GM12892 (cell line): ENCODE results near the gene PPP2R3B.

Experiments used
- DNase-seq: peaks from one replicate; pipeline ENCODE4 v3.0.0; 2011; ENCODE audit not compliant: insufficient read length
- FAIRE-seq: peaks from 2 replicates; lab custom pipeline; 2011; peaks lifted over from hg19 to GRCh38; lab: Jason Lieb, UNC
- POLR2A ChIP-seq: IDR thresholded peaks from 2 replicates; pipeline ENCODE4 v1.6.1; 2011; ENCODE audit warnings: low read depth, low read length, control low read depth
- POLR2AphosphoS5 ChIP-seq: IDR thresholded peaks from 2 replicates; pipeline ENCODE4 v1.6.1; 2011; ENCODE audit warnings: low read depth, low read length, control low read depth
- TAF1 ChIP-seq: IDR thresholded peaks from 2 replicates; pipeline ENCODE4 v1.6.1; 2011; ENCODE audit warnings: low read depth, mild to moderate bottlenecking, control low read depth, low read length, borderline replicate concordance

Gene PPP2R3B

DNA sequence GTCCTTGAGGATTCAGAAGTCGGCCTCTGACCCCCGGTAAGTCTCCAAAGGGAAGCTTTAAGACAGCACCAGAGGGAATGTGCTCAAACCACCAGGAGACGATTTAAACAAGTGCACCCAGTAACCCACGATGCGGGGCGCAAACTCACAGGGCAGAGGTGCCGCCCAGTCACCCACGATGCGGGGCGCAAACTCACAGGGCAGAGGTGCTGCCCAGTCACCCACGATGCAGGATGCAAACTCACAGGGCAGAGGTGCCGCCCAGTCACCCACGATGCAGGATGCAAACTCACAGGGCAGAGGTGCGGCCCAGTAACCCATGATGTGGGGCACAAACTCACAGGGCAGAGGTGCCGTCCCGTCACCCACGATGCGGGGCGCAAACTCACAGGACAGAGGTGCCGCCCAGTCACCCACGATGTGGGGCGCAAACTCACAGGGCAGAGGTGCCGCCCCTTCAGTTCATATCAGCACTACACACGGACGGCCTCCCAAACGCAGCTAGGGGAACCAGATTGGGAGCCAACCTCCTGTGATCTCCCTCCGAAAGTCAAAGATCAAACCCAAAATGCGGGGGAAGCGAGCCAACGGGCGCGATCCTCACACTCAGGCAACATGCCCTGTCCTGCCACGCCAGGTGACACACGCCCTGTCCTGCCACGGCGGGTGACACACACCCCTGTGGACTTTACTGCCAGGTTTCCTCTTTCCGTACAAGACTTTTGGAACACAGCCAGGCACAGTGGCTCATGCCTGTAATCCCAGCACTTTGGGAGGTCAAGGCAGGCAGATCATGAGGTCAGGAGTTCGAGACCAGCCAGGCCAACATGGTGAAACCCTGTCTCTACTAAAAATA lies 11.3 kb downstream of the PPP2R3B start:
- no peak for DNase-seq
- FAIRE-seq = no peak
- TF ChIP-seq TAF1 = no peak
- no peak for TF ChIP-seq POLR2AphosphoS5
- TF ChIP-seq POLR2A = no peak

DNA sequence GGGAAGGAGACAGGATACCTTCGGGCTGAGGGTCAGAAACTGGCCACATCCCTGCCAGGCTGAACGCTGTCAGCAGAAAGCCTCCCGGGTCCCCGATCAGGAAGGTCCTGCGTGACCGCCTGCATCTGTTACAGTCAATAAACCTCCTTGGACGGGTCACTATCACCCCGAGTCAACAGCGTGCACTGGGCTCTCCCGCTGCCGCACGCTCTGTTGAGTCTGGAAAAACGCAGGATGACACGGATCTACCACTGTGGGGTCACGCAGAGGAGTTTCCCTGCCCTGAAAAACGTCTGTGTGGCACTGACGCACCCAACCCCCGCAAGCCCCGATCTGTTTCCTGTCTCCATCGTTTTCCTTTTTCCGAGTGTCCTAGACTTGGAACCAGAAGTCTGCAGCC lies 12.1 kb downstream of the PPP2R3B start:
- no peak for DNase-seq
- FAIRE-seq = no peak
- TF ChIP-seq POLR2A (no peak), TAF1 (no peak), POLR2AphosphoS5 (no peak)

DNA sequence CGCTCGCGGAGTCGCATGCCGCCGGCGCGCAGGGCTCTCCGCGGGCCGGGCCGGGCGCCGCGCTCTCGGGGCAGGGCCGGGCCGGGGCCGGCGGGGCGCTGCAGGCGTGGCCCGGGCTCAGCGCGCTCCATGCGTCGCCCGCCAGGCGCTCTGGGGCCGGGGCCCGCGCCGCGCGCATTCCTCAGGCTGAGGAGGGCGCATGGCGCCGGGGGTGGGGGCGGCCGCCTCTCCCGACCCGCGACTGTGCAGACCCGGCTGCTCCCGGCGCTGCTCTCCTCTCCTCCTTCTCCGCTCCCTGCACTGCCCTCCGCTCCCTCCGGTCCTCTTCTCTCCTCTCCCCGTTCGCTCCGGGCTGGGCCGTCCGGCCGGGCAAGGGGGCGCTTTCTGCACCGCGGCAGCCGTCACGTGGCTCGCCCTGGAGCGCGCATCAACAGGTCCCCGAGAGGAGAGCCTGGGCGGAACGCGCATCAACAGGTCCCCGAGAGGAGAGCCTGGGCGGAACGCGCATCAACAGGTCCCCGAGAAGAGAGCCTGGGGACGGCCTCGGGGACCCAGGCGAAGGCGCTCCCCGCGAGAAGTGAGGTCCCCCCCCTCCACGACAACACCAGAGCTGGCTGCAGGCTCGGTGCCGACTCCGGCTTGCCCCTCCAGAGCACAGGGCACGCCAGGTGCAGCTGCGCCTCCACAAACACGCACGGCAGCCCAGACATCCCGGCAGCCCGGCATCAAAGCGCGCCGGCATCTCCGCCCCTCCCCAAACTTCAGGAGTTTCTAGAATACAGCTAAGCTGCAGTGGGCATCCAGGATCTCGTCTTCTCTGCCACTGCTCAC lies 12.9 kb downstream of the PPP2R3B start:
- DNase-seq (no peak), FAIRE-seq (no peak)
- no peak for TF ChIP-seq TAF1

DNA sequence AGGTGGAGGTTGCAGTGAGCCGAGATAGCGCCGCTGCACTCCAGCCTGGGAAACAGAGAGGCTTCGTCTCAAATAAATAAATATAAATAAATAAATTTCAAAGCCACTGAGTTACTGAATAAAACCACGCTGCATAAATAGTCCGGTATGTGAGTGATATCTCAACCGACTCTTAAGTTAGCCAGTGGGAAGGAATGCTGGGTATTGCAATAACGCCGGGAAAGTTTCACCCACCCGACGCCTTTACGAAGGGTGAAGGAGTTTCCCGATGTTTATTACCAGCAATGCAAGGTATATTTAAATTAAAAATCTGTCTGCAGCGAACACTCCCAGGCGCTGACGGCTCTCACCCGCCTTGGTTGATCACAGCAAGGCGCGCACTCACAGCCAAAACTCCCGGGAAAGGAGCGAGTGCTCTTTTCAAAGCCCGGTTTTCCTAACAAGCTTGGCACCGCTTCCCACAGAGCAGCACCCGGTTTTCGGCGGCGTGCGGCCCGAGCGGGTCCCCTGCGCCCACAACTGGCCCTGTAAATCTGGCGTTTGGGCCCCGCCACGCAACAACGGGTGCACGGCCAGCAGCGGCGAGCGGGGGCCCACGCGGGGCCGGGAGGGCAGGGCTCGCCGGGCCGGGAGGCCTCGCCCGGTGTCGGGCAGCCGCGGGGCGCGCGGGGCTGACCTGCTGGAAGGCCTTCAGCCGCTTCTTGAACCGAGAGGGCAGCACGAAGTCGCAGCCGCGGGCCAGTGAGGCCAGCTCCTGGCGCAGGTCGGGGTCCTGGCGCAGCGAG lies 13.7 kb downstream of the PPP2R3B start:
- DNase-seq (no peak), FAIRE-seq (no peak)
- no peak for TF ChIP-seq POLR2A
- no peak for TF ChIP-seq POLR2AphosphoS5
- no peak for TF ChIP-seq TAF1

DNA sequence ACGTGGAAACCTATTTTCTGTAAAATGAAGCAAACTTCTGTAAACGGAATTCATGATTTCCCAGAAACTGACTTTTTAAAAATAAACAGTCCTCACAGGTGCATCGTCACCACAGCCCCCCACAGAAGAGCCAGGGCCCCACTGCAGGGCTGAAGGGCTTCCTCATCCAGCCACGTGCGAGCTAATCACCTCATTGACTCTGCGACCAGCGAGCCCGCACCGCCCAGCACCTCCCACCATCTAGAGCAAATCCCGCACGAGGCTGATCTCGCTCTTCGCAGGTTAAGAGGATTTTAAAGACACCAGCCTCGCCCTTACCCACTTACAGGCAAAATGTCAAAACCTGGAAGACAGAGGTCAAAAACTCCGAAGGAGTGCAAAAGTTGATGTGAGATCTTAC lies 14.8 kb downstream of the PPP2R3B start:
- TF ChIP-seq POLR2AphosphoS5 (no peak), POLR2A (no peak), TAF1 (no peak)
- DNase-seq (no peak), FAIRE-seq (no peak)

DNA sequence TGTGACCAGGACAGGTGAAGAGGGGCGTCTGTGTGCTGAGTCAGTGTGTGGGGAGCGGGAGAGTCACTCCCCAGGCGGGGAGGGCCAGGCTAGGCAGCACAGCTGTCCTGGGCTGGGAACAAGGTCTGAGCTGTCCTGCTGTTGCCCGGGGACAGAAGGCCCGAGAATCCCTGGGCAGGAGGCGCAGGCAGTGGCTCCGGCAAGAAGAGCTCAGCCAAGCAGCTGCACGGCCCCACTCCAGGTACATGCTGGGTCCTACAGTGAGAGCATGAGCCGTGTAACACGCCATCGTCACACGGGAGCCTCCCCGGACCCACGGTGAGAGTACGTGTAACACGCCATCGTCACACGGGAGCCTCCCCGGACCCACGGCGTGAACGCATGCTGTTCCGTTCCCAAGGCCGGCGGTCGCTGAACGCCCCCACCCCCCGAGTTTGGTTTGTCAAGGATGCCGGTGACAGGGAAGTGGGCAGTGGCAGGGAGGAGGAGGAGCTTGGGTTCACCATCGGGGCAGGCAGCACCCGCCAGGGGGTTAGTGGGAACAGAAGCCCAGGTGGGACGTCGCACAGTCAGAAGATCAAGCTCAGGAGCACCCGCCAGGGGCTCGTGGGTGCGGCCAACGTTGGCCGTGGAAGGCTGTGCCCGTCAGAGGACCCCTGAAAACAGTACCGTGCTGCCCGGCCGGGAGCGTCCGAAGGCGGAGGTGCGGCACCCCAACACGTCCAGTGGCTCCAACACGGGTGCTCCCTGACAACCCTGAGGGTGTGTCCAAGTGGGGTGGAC lies 15.6 kb downstream of the PPP2R3B start:
- FAIRE-seq (no peak), DNase-seq (no peak)
- TF ChIP-seq POLR2AphosphoS5 (no peak), TAF1 (no peak), POLR2A (no peak)

DNA sequence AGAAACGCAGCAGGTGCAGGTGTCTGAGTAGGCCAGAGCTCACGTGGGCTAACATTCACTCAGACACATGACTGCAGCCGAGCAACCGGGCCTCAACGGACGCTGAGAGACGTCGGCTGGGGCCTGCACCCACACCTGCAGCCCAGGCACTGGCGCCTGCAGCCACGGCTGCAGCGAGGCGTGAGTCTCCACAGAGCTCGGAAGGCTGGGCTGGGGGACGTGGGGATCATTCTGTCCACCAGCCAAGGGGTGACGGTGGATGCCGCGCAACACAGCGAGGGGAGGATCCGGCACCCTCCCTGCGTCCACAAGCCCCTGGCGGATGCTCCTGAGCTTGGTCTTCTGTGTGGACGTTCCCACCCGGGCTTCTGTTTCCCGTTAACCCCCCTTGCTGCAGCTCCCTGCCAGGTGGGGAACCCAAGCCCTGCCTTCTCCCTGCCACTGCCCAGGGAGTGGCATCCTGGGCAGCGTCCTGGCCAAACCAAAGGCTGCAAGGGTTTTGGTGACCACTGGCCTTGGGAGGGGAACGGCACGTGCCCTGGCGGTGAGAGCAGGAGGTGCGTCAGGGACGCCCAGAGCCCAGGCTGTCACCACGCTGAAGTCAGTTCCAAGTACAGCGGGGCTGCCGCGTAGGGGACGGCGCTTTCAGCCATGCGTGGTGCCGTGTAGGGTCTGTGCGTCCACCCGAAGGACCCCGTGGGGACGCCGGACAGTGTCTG lies 16.3 kb downstream of the PPP2R3B start:
- DNase-seq (no peak), FAIRE-seq (no peak)
- TF ChIP-seq POLR2AphosphoS5 = no peak
- TF ChIP-seq POLR2A = no peak
- no peak for TF ChIP-seq TAF1

DNA sequence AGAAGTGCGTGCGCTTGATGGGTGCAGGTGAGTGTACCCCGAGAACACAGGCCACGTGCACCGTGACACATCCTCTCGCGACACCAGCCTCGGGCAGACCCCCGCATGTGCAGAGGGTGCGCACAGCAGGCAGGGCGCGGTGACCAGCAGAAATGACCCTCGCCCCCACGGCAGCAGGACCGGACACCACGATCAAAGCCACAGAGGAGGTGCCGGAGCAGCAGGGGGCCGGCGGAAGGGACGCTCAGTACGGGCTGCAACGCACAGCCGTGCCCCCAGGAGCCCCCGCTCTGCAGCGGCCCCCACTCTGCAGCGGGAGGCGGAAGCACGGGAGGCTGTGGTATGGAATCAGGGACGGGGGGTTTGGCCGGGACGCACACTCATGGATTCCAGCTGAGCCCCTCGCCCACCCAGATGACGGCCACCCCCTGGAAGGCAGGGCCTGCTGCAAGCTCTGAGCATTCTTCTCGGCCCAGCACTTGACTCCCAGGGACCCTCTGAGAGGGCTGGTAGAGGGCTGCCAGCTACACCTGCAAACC lies 17.1 kb downstream of the PPP2R3B start:
- TF ChIP-seq POLR2A = no peak
- TF ChIP-seq TAF1 = no peak
- TF ChIP-seq POLR2AphosphoS5 = no peak

DNA sequence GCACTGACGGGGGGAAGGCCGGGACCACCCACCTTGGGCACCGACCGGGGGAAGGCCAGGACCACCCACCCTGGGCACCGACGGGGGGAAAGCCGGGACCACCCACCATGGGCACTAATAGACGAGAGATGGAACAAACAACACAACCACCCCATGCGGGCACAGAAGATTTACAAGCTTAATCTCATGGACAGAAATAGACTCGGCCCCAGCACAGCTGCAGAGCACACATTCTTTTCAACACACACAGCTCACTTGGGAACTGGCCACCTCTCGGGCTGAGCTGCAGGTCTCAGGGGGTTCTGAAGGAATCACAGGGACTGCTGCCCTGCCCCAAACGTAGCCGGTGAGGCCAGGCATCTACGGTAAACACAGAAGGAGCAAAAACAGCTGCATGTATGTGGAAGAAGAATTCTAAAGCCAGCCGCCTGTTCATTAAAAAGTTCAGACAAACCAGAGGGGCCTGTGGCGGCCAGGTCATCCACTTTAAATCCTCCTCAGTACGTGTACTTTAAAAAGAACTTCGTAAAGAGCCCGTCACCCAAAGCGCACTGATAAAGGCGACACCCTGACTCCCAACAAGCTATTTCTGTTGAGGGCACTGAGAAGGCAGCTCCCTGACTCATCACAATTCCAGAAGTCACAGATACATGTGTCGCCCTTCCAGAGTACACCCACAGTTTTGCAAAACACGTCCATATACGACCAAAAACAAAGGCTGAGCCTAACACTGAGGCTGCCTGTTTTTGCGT lies 17.7 kb downstream of the PPP2R3B start:
- TF ChIP-seq POLR2A (no peak), TAF1 (no peak)
- FAIRE-seq (no peak), DNase-seq (no peak)

More for the DNA sequence above, 17.1 kb downstream of the PPP2R3B start:
- FAIRE-seq (no peak), DNase-seq (no peak)

DNA sequence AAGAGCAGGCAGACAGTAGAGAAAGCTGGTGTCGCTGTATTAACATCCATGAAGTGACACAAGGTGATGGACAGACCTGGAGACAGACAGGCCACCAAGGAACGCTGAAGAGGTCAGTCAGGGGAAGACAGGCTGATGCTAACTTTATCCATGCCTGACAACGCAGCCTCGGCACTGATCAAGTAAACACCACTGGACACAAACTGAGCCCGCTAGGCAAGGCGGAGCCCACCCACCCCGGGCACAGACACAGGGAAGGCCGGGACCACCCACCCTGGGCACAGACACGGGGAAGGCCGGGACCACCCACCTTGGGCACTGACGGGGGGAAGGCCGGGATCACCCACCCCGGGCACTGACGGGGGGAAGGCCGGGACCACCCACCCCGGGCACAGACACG lies 18.8 kb downstream of the PPP2R3B start:
- DNase-seq (no peak), FAIRE-seq (no peak)
- TF ChIP-seq TAF1 (no peak), POLR2A (no peak), POLR2AphosphoS5 (no peak)
